NCI-H226 (cell line): ENCODE measurements around the gene DUSP12.
"Not testable (repeated sequence)": the region's sequence is repeated elsewhere in the genome, so short reads cannot be mapped to it uniquely, and the experiment has no call there.

Source experiments
- DNase-seq: peaks from one replicate; pipeline ENCODE4 v3.0.0-alpha.2; 2015

Gene DUSP12

GRCh38 chr1:161727256-161727924 is 22.2 kb upstream of the DUSP12 start:
- DNase-seq: no peak

GRCh38 chr1:161728376-161729226 is 21.0 kb upstream of the DUSP12 start:
- DNase-seq: no peak

DNA sequence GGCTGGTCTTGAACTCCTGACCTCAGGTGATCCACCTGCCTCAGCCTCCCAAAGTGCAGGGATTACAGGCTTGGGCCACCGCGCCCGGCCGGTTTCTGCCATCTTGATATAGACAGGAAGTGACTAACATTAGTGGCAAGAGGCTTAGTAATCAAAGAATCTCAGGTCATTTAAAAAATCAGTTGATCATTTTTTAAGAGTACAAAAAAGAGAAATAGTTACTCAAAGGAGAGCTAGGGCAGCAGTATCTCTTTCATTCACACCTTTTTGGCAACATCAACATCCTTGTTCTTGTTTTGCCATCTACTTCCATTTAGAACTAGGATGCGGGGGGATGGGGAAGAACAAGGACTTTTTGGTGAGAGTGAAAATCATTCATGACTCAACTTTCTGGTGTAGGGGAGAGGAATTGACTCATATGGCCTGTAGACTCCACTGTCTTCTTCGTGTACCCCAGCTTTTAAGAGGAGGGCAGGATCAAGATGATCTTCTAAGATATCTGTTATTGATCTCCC is 19.5 kb upstream of the DUSP12 start:
- DNase-seq: peak; percentile 71

DNA sequence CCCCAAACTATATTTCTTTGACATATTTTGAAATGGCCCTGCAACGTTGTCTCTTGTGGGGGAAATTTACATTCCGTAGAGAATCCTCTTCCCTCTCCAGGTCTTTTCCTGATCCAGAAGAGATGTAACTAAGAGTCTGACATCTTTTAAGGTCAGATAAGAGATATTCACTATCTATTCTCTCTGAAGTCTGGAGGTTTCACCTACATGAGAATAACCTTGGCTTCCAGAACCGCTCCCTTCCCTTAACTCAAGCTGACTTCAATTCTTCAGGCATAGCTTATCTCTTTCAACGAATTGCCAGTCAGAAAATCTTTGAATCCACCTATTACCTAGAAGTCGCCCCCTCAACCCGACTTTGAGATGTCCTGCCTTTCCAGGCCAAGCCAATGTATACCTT is 18.3 kb upstream of the DUSP12 start:
- DNase-seq: no peak

DNA sequence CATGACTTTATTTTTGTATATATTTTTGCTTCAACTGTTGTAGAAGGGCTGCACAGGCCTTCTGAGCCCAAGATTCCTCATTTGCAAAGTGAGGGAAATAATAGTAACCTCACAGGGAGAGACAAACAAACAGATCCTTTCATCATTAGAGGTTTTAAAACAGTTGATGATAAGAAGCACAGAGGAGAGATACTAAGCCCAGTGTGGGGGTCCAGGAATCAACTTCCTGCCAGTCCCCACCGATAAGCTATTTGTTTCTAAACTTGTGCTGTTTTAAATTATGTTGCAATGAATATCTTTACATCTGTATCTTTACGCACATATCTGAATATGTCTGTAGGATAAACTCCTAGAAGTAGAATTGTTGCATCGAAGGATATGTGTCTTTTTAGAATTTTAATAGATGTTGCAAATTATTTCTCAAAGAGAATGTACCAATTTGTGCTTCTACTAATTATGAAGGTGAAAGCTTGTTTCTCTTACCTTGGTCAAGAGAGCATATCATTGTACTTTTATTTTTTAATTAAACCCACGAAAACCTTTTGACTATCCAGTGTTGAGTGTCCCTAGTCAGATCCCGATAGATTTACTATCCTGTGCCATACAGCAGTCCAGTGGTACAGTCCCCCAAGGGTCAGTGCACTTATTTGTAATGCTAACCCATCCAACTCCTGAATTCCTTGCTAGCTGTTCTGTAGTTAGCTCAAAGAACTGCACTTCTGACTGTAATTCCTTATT is 17.4 kb upstream of the DUSP12 start:
- no peak for DNase-seq

GRCh38 chr1:161733526-161733925 is 16.1 kb upstream of the DUSP12 start:
- peak; percentile 59 for DNase-seq

GRCh38 chr1:161735837-161736236 is 13.7 kb upstream of the DUSP12 start:
- DNase-seq: no peak

GRCh38 chr1:161736335-161736969 is 13.1 kb upstream of the DUSP12 start:
- no peak for DNase-seq

- no peak for DNase-seq
Observed at GRCh38 chr1:161737625-161738024, 12.0 kb upstream of the DUSP12 start.

DNA sequence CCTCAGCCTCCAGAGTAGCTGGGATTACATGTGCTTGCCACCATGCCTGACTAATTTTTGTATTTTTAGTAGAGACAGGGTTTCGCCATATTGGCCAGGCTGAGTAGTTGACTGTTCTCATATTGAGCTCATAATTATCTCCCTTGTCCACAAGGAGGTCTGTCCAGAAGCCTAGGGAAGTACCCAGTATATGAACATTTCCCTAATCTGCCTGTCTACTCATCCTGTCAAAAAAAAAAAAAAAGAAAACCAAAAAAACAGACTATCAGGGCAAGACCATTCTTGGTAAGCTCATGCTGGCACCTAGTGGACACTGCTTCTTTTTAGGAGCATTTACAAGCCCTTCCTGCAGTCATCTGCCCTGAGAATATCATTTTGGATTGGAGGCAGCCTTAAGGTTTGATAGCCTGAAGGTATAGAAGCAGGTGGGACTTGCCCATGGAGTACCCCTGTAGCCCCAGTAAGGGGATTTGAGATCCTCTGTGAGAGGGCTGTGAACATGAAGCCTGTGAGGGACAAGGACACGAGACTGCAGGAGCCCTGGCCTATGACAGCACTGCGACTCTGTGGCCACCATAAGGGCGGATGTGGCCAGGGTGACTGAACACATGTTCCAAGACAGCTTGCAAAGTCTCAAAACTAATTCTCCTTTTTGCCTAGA is 10.8 kb upstream of the DUSP12 start:
- peak; percentile 49 for DNase-seq

- DNase-seq: no peak
Observed at GRCh38 chr1:161739865-161740566, 9.6 kb upstream of the DUSP12 start.

- DNase-seq: no peak
Observed at GRCh38 chr1:161740921-161741320, 8.7 kb upstream of the DUSP12 start.

GRCh38 chr1:161743231-161743630 is 6.4 kb upstream of the DUSP12 start:
- no peak for DNase-seq

- no peak for DNase-seq
Observed at GRCh38 chr1:161747801-161748200, 1.8 kb upstream of the DUSP12 start.

- DNase-seq: no peak
Observed at GRCh38 chr1:161763522-161764098, 14.0 kb downstream of the DUSP12 start.

GRCh38 chr1:161766102-161766981 is 16.8 kb downstream of the DUSP12 start, which contains the start of gene ATF6:
Gene ATF6 (plus strand): TSS chr1:161766320. CDS start chr1:161766361, 41 bp downstream.
- peak; percentile 87 for DNase-seq

- no peak for DNase-seq
Observed at GRCh38 chr1:161768461-161768860, 18.9 kb downstream of the DUSP12 start.

DNA sequence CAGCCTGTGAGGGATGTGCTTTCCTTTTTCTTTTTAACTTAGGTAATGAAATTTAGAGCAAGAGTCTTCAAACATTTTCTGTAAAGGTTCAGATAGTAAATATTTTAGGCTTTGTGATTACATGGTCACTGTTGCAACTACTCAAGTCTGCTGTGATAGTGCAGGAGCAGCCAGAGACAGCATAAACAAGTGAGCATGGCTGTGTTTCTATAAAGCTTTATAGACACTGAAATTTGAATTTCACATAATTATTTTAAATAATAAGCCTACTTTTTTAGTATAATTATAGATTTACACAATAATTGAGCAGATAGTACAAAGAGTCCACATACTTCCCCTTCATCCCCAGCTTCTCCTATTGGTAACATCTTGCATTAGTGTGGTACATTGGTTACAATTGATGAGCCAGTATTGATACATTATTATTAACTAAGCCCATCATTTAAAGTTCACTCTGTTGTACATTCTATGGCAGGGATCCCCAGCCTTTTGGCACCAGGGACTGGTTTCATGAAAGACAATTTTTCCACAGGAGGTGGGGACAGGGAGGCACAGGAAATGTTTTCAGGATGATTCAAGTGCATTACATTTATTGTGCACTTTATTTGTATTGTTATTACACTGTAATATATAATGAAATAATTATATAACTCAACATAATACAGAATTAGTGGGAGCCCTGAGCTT is 19.5 kb downstream of the DUSP12 start:
- DNase-seq: no peak

DNA sequence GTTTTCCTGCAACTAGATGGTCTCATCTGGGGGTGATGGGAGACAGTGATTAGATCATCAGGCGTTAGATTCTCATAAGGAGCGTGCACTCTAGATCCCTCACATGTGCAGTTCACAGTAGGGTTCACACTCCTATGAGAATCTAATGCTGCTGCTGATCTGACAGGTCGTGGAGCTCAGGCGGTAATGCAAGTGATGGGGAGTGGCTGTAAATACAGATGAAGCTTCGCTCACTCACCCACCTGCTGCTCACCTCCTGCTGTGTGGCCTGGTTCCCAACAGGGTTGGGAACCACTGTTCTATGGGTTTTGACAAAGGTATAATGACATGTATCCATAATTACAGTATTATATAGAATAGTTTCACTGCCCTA is 20.1 kb downstream of the DUSP12 start:
- not testable (repeated sequence) for DNase-seq

DNA sequence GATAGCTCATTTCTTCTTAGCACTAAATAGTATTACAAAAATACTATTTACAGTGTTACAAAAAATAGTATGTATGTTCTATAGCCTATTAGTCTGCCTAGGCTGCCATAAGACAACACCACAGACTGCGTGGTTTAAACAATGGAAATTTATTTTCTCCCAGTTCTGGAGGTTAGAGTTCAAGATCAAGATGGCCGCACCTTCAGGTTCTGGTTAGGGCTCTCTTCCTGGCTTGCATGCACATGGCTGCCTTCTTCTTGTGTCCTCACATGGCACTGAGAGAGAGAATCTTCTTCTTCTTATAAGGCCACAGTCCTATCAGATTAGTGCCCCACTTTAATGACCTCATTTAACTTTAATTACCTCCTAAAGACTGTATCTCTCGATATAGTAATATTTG is 20.7 kb downstream of the DUSP12 start:
- no peak for DNase-seq
